Suprapubic skin (tissue), 4 donors: ENCODE data around the gene DSG4. TPM values are rescaled to one million over a fixed set of nuclear protein-coding genes. Genes with fewer than 3 reads are reported as not detected.

Experiments used
- DNase-seq, 2 donors: peaks; one replicate each; pipeline ENCODE4 v3.0.0-alpha.2; 2019; ENCODE audit warnings: low spot score in 2 of 2
- H3K27ac ChIP-seq: fragments of 200-600 bp; sonication (generic); one replicate; pipeline ENCODE4 v1.5.1; 2019
- H3K27me3 ChIP-seq: fragments of 200-600 bp; sonication (generic); one replicate; pipeline ENCODE4 v1.5.1; 2019
- H3K36me3 ChIP-seq: fragments of 200-600 bp; sonication (generic); one replicate; pipeline ENCODE4 v1.5.1; 2019
- H3K4me1 ChIP-seq: fragments of 200-600 bp; sonication (generic); one replicate; pipeline ENCODE4 v1.5.1; 2019
- H3K4me3 ChIP-seq: fragments of 200-600 bp; sonication (generic); one replicate; pipeline ENCODE4 v1.5.1; 2019; ENCODE audit warnings: mild to moderate bottlenecking
- H3K9me3 ChIP-seq: fragments of 200-600 bp; sonication (generic); one replicate; pipeline ENCODE4 v1.5.1; 2019
- EP300 ChIP-seq: sonication (generic); formaldehyde crosslinking; IDR thresholded peaks from one replicate; pipeline ENCODE4 v1.6.1; 2017; ENCODE audit warnings: antibody characterized with exemption
- POLR2A ChIP-seq, 2 donors: fragments of 450-650 bp; IDR thresholded peaks; one replicate each; pipeline ENCODE4 v1.6.1; 2017; ENCODE audit warnings: antibody characterized with exemption in 2 of 2, mild to moderate bottlenecking in 2 of 2, moderate library complexity in 2 of 2
- POLR2AphosphoS5 ChIP-seq, 3 donors: sonication (generic); formaldehyde crosslinking; IDR thresholded peaks; one replicate each; pipeline ENCODE4 v1.6.1; 2017; ENCODE audit warnings: antibody characterized with exemption in 3 of 3
- WGBS: methylation state at CpG from one replicate; pipeline ENCODE4 v1.1.5; 2018; 5-methylcytosine and 5-hydroxymethylcytosine counted together
- total RNA-seq, 4 donors: library from RNA; depleted of rRNA; stranded (reverse); fragments of >200 nt; gene quantifications; one replicate each; pipeline ENCODE4 v1.1.0, GENCODE V29; 2016
- TF ChIP-seq, protein P1 (sequence below), 2 donors: fragments of 200-600 bp in 1 of 2; fragments of 450-650 bp in 1 of 2; sonication (generic) in 1 of 2; IDR thresholded peaks; one replicate each; pipeline ENCODE4 v1.5.1; 2016 to 2019; ENCODE audit warnings: antibody characterized with exemption in 2 of 2, mild to moderate bottlenecking in 1 of 2, moderate library complexity in 1 of 2

The DSG4 gene
- total RNA-seq, 4 donors from 2014 or later: 0.89 to 20.9 (median 2.5) TPM

- H3K4me3 ChIP-seq: no peak overlapping the region
- no peak for DNase-seq
- WGBS: 83% methylated on average over 2 of the region's 2 CpGs
- no peaks in the 10 kb centered on the region for H3K36me3 ChIP-seq
- peaks cover 8% of the 10 kb centered on the region for H3K4me1 ChIP-seq
- H3K9me3 ChIP-seq: no peaks in the 10 kb centered on the region
- H3K27ac ChIP-seq: no peak overlapping the region
- H3K27me3 ChIP-seq: no peaks in the 10 kb centered on the region
- TF ChIP-seq, protein P1, sequence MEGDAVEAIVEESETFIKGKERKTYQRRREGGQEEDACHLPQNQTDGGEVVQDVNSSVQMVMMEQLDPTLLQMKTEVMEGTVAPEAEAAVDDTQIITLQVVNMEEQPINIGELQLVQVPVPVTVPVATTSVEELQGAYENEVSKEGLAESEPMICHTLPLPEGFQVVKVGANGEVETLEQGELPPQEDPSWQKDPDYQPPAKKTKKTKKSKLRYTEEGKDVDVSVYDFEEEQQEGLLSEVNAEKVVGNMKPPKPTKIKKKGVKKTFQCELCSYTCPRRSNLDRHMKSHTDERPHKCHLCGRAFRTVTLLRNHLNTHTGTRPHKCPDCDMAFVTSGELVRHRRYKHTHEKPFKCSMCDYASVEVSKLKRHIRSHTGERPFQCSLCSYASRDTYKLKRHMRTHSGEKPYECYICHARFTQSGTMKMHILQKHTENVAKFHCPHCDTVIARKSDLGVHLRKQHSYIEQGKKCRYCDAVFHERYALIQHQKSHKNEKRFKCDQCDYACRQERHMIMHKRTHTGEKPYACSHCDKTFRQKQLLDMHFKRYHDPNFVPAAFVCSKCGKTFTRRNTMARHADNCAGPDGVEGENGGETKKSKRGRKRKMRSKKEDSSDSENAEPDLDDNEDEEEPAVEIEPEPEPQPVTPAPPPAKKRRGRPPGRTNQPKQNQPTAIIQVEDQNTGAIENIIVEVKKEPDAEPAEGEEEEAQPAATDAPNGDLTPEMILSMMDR (IDR thresholded peaks at IDR 0.05): no peak
Measured at GRCh38 chr18:31438402-31438801, 61.8 kb downstream of the DSG4 start.

DNA sequence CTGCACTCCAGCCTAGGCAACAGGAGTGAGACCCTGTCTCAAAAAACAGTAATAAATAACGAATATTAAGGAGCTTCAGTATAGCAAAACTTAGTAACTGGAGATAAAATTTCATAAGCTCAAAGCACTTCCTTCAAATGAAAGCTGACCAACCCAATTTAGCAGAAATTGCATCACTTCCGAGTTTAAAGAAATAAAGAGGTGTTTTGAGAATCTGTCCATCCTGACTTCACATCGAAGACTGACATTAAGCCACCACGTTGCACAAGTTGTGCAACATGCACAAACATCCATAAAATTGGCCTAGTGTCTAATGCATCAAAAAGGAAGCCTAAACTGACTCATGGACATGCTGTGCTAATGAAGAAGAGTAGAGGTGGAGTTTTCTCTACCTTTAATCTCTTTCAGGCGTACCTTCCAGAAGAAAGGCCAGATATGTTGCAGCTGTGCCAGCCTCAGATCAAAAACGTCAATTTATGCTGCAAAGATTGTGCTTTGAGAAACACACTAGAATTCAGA lies 63.3 kb downstream of the DSG4 start:
- no peak overlapping the region for H3K27ac ChIP-seq
- 52% methylated on average over 6 of the region's 6 CpGs for WGBS
- no peaks in the 10 kb centered on the region for H3K9me3 ChIP-seq
- no peak for TF ChIP-seq POLR2AphosphoS5 (IDR thresholded peaks at IDR 0.05)
- TF ChIP-seq, protein P1 (IDR thresholded peaks at IDR 0.05): no peak
- TF ChIP-seq EP300: no peak
- TF ChIP-seq POLR2A (IDR thresholded peaks at IDR 0.05): no peak
- peaks cover 8% of the 10 kb centered on the region for H3K4me1 ChIP-seq
- H3K4me3 ChIP-seq: no peak overlapping the region
- no peaks in the 10 kb centered on the region for H3K27me3 ChIP-seq
- DNase-seq: no peak
- H3K36me3 ChIP-seq: no peaks in the 10 kb centered on the region

- Histone ChIP-seq H3K4me1 (peaks cover 8% of the 10 kb centered on the region), H3K36me3 (no peaks in the 10 kb centered on the region), H3K9me3 (no peaks in the 10 kb centered on the region), H3K27ac (peak overlapping the region; percentile 36), H3K4me3 (no peak overlapping the region), H3K27me3 (no peaks in the 10 kb centered on the region)
- TF ChIP-seq POLR2AphosphoS5 (IDR thresholded peaks at IDR 0.05) (no peak), EP300 (no peak), POLR2A (IDR thresholded peaks at IDR 0.05) (no peak)
- TF ChIP-seq, protein P1 (IDR thresholded peaks at IDR 0.05): no peak
- DNase-seq: no peak
- 53% methylated on average over 6 of the region's 6 CpGs for WGBS
Measured at GRCh38 chr18:31440787-31441186, 64.2 kb downstream of the DSG4 start.

DNA sequence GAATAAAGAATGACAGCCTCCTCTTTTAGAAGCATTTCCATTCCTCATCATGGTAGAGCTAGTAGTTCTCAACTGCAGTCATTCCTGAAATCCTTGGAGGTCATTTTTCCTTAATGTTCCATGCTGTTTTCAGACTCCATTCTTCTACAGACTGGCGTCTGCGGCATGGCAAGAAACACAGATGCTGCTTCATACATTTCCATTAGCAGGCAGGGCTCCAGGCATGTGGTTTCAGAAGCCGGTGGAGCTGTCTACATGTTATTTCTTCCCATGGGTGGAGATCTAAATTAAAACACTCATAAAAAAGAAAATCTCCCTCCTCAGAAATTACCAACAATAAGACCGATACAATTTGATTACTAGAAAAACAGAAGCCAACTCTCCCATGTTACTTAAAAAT lies 64.9 kb downstream of the DSG4 start:
- Histone ChIP-seq H3K4me3 (no peak overlapping the region), H3K9me3 (no peaks in the 10 kb centered on the region), H3K27me3 (no peaks in the 10 kb centered on the region), H3K4me1 (peaks cover 8% of the 10 kb centered on the region), H3K27ac (peak overlapping the region; percentile 36), H3K36me3 (no peaks in the 10 kb centered on the region)
- 34% methylated on average over 4 of the region's 4 CpGs for WGBS
- TF ChIP-seq EP300 (no peak), POLR2A (IDR thresholded peaks at IDR 0.05) (no peak)
- TF ChIP-seq, protein P1 (IDR thresholded peaks at IDR 0.05): no peak
- DNase-seq: no peak

- Histone ChIP-seq H3K4me3 (no peak overlapping the region), H3K36me3 (no peaks in the 10 kb centered on the region), H3K27ac (no peak overlapping the region), H3K9me3 (no peaks in the 10 kb centered on the region), H3K4me1 (peaks cover 8% of the 10 kb centered on the region), H3K27me3 (no peaks in the 10 kb centered on the region)
- DNase-seq: no peak
- TF ChIP-seq POLR2A (IDR thresholded peaks at IDR 0.05) (no peak), POLR2AphosphoS5 (IDR thresholded peaks at IDR 0.05) (no peak), EP300 (no peak)
- TF ChIP-seq, protein P1 (IDR thresholded peaks at IDR 0.05): no peak
- 80% methylated on average over 2 of the region's 2 CpGs for WGBS
Measured at GRCh38 chr18:31444142-31444541, 67.6 kb downstream of the DSG4 start.
